Prostate gland (tissue), 2 donors: ENCODE measurements around the gene NRCAM.

Experiments used
- CTCF ChIP-seq, 4 experiments: fragments of 200-600 bp in 2 of 4; fragments of 450-650 bp in 2 of 4; sonication (generic) in 2 of 4; IDR thresholded peaks; 1 replicate in 3 of 4; 2 replicates in 1 of 4; pipeline ENCODE4 v1.5.1; 2016 to 2019; ENCODE audit warnings: antibody characterized with exemption in 4 of 4, mild to moderate bottlenecking in 2 of 4, moderate library complexity in 2 of 4
- POLR2A ChIP-seq: fragments of 450-650 bp; IDR thresholded peaks from one replicate; pipeline ENCODE4 v1.6.1; 2016; ENCODE audit warnings: antibody characterized with exemption, mild to moderate bottlenecking
- POLR2AphosphoS5 ChIP-seq: sonication (generic); formaldehyde crosslinking; IDR thresholded peaks from one replicate; pipeline ENCODE4 v1.6.1; 2017; ENCODE audit warnings: antibody characterized with exemption

GRCh38 chr7:108415084-108415483 is 41.2 kb downstream of the NRCAM start:
- TF ChIP-seq CTCF (IDR thresholded peaks at IDR 0.05): no peak
- TF ChIP-seq POLR2AphosphoS5: no peak
- TF ChIP-seq POLR2A: no peak
